Activated CD8-positive, alpha-beta memory T cell treated with anti-CD3 and anti-CD28 coated beads, Interleukin-2, amount 50 U/mL, for 1 hour (primary cell): Measurements from ENCODE around the gene METTL1.
"Not testable (repeated sequence)": the region's sequence is repeated elsewhere in the genome, so short reads cannot be mapped to it uniquely, and the experiment has no call there.

Experiments
- DNase-seq: peaks from one replicate; pipeline ENCODE4 v3.0.0-alpha.2; 2020; ENCODE audit errors: extremely low read depth

Gene METTL1

DNA sequence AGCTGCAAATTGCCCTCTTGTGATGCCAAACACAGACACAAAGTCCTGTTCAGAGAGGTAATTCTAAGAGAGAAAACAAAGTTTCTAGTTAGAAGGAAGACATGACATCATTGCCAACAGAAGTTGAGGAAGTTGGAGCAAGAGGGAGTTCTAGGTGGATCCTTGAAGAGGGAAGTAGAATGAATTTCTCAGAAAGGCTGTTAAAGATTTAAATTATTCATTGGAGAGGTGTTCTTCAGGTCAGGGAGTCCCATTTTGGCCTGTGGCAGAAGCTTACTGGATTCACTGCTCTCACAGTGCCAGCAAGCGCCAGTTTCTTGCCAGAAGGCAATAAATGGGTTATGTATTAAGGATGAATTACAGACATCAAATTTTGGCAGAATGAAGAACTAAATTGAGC is 26.0 kb upstream of the METTL1 start:
- no peak for DNase-seq

GRCh38 chr12:57796996-57797395 is 25.1 kb upstream of the METTL1 start:
- DNase-seq: no peak

- DNase-seq: no peak
Observed at GRCh38 chr12:57795354-57795753, 23.4 kb upstream of the METTL1 start.

DNA sequence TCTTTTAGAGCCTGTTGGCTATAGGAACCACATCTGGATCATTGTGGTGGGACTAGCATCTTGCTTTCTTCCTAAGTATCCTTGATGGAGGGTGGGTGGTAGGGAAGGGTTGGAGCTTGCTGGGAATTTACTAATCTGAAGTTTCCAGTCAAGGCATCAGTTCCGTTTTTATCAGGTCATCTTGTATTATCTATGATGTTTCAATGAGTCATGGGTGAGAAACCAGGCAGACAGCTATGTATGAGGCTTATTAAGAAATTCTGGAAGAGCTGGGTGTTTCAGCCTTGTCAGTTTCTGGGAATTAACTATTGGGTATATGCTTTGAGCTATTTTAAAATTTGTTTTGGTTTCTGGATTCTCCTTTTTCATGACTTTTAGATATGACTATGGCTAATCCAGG is 22.0 kb upstream of the METTL1 start:
- DNase-seq: no peak

DNA sequence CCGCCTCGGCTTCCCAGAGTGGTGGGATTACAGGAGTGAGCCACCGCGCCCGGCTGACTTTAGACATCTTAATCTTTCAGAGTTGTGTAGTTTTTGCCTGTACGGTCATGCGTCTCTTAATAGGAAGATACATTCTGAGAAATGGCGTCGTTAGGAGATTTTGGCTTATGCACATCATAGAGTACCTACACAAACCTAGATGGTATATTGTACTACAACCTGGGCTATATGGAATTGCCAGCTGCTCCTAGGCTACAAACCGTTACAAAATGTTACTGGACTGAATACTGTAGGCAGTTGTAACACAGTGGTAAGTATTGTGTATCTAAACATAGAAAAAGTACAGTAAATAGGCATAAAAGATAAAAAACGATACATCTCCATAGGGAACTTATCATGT is 12.0 kb upstream of the METTL1 start:
- no peak for DNase-seq

DNA sequence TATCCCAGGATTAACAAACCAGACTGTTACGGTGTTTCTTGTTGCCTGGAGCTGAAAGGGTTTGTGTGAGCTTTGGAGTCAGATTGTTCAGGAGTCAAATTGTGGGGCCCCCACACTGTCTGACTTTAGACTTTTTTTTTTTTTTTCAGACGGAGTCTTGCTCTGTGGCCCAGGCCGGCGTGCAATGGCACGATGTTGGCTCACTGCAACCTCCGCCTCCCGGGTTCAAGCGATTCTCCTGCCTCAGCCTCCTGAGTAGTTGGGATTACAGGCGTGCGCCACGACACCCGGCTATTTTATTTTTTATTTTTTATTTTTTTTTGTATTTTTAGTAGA is 11.5 kb upstream of the METTL1 start:
- DNase-seq: no peak

DNA sequence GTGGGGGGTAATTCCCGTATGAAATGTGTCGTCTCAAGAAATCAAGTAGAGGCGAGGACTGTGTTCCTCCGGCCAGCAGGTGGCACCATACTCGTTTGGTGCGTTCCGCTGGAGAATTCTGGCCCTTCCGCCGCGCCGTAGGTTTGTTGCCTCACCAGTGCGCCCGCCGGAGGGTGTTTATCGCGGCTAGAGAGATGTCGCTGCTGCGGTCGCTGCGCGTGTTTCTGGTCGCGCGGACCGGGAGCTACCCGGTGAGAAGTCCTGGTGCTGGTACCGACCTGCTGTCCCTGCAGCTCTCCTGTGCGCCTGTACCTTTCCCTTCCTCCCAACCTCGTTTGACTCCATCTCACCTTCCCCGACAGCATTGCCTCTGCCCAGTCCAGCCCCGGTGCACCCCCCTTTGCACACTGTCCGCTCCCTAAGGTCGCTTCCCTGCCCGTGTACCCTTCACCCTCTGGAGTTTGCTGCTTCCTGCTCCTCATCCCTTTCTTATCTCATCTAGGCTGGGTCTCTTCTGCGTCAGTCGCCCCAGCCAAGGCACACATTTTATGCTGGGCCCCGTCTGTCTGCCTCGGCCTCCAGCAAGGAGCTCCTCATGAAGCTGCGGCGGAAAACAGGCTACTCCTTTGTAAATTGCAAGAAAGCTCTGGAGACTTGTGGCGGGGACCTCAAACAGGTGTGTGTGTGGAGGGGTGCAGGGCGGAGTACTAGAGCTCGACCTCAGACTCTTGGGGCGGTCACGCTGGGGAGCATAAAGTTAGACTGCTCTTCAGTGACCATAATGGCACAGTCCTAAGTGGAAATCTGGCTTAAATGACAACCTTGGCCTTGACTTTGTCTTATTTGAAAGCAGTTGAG is 10.9 kb upstream of the METTL1 start, which contains the start of gene TSFM:
TSS of gene TSFM (plus strand) at position 180 of the 858 bp plus-strand sequence. CDS start at position 195, 15 bp downstream.
- DNase-seq: peak; percentile 96

DNA sequence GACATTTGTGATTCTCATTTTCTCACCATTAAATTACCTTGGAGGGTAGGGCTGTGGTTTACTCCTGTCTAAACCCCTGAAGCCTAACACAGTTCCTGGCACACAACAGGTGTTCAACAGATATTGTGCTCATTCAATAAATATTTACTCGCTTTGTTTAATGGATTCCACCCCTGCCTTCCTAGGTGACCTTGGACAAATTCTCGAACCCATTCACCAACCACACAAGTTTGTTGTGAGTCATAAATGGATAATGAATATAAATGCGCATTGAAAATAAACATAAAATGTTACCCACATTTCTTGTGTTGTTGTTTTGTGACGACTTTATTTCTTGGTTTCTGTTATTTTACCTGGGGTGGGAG is 10.3 kb upstream of the METTL1 start:
- DNase-seq: no peak

GRCh38 chr12:57781801-57782200 is 9.9 kb upstream of the METTL1 start:
- DNase-seq: no peak

- no peak for DNase-seq
Observed at GRCh38 chr12:57781244-57781643, 9.3 kb upstream of the METTL1 start.

GRCh38 chr12:57780284-57780897 is 8.5 kb upstream of the METTL1 start:
- DNase-seq: no peak

- no peak for DNase-seq
Observed at GRCh38 chr12:57779736-57780135, 7.8 kb upstream of the METTL1 start.

- DNase-seq: no peak
Observed at GRCh38 chr12:57777911-57778310, 6.0 kb upstream of the METTL1 start.

- DNase-seq: no peak
Observed at GRCh38 chr12:57777367-57777766, 5.5 kb upstream of the METTL1 start.

GRCh38 chr12:57776247-57776587 is 4.3 kb upstream of the METTL1 start:
- no peak for DNase-seq

GRCh38 chr12:57775563-57776246 is 3.8 kb upstream of the METTL1 start:
- DNase-seq: no peak

GRCh38 chr12:57775044-57775443 is 3.1 kb upstream of the METTL1 start:
- DNase-seq: no peak

GRCh38 chr12:57774634-57775033 is 2.7 kb upstream of the METTL1 start:
- not testable (repeated sequence) for DNase-seq

DNA sequence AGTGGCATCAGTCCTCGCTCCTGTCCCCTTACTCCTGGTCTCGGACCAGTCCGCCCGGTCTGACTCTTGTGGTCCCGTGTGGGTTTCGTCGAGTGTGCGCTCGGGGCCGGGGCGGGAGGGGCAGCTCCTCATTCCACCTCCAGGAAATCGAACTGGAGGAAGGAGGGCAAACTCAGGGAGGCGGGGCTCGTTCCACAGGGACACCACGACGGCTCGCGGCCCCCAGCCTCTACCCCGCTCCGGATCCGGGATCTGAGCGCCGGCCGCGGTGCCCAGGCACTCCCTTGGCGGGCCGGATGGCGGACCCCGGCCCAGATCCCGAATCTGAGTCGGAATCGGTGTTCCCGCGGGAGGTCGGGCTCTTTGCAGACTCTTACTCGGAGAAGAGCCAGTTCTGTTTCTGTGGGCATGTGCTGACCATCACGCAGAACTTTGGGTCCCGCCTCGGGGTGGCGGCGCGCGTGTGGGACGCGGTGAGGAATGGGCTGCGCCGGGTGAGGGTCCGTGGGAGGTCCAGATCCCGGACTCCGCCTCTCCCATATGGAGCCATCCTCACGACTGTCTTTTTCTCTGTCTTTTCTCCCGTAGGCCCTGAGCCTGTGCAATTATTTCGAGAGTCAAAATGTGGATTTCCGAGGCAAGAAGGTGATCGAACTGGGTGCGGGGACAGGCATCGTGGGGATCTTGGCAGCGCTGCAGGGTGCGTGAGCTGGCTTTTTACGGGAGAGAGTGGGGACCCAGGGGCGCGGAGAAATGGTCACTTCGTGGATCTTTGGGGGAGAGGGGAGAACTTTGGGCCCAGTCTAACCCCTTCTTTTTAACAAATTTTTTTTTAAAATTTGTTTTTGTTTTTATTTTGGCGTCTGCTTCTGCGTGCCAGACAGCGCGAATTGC is 771 bp upstream of the METTL1 start, which contains the start of gene EEF1AKMT3:
TSS of gene EEF1AKMT3 (plus strand) at position 186 of the 894 bp plus-strand sequence. CDS start at position 297, 111 bp downstream.
- no peak for DNase-seq

DNA sequence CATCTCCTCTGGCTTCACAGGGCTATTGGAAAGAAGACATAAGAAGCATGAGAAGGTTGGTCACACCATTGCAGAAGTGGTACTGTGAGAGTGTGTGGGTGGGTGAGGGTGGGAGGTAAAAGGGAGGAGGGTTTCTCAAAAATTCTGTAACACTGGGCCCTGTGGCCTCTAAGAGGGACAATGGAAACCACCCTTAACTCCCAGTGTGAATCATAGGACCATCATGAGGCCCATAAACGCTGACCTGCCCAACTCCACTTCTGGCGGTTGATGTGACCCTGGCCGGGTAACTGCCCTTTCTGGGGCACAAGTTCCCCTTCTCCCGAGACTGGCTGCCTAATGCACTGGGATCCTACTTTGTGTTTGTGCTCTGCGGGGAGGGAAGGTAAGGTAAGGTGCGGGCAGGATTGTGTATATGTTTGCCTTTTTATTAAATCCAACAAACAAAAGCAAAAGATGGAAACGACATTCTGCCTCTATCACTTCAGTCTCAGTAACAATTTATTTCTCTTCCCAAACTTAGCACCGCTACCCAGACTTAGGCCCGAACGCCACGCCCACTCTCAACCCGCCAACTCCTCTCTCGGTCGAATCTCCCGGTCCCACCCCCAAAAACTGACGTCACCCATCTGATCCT is 551 bp downstream of the METTL1 start:
- peak; percentile 68 for DNase-seq

- no peak for DNase-seq
Observed at GRCh38 chr12:57770734-57771133, 1.2 kb downstream of the METTL1 start.
